Suprapubic skin (tissue), 4 donors: ENCODE measurements around the gene NDUFS2. TPM values are rescaled to one million over a fixed set of nuclear protein-coding genes. Genes with fewer than 3 reads are reported as not detected.
A peak's percentile ranks its signal among the peaks of the same experiment; 100 is the strongest.

Source experiments
- DNase-seq, 2 donors: peaks; one replicate each; pipeline ENCODE4 v3.0.0-alpha.2; 2019; ENCODE audit warnings: low spot score in 2 of 2
- H3K27ac ChIP-seq: fragments of 200-600 bp; sonication (generic); one replicate; pipeline ENCODE4 v1.5.1; 2019
- H3K27me3 ChIP-seq: fragments of 200-600 bp; sonication (generic); one replicate; pipeline ENCODE4 v1.5.1; 2019
- H3K36me3 ChIP-seq: fragments of 200-600 bp; sonication (generic); one replicate; pipeline ENCODE4 v1.5.1; 2019
- H3K4me1 ChIP-seq: fragments of 200-600 bp; sonication (generic); one replicate; pipeline ENCODE4 v1.5.1; 2019
- H3K4me3 ChIP-seq: fragments of 200-600 bp; sonication (generic); one replicate; pipeline ENCODE4 v1.5.1; 2019; ENCODE audit warnings: mild to moderate bottlenecking
- H3K9me3 ChIP-seq: fragments of 200-600 bp; sonication (generic); one replicate; pipeline ENCODE4 v1.5.1; 2019
- EP300 ChIP-seq: sonication (generic); formaldehyde crosslinking; IDR thresholded peaks from one replicate; pipeline ENCODE4 v1.6.1; 2017; ENCODE audit warnings: antibody characterized with exemption
- POLR2A ChIP-seq, 2 donors: fragments of 450-650 bp; IDR thresholded peaks; one replicate each; pipeline ENCODE4 v1.6.1; 2017; ENCODE audit warnings: antibody characterized with exemption in 2 of 2, mild to moderate bottlenecking in 2 of 2, moderate library complexity in 2 of 2
- POLR2AphosphoS5 ChIP-seq, 3 donors: sonication (generic); formaldehyde crosslinking; IDR thresholded peaks; one replicate each; pipeline ENCODE4 v1.6.1; 2017; ENCODE audit warnings: antibody characterized with exemption in 3 of 3
- WGBS: methylation state at CpG from one replicate; pipeline ENCODE4 v1.1.5; 2018; 5-methylcytosine and 5-hydroxymethylcytosine counted together
- total RNA-seq, 4 donors: library from RNA; depleted of rRNA; stranded (reverse); fragments of >200 nt; gene quantifications; one replicate each; pipeline ENCODE4 v1.1.0, GENCODE V29; 2016
- TF ChIP-seq, protein P1 (sequence below), 2 donors: fragments of 200-600 bp in 1 of 2; fragments of 450-650 bp in 1 of 2; sonication (generic) in 1 of 2; IDR thresholded peaks; one replicate each; pipeline ENCODE4 v1.5.1; 2016 to 2019; ENCODE audit warnings: antibody characterized with exemption in 2 of 2, mild to moderate bottlenecking in 1 of 2, moderate library complexity in 1 of 2

Gene NDUFS2
- 100 to 1,000 TPM in 3 of 4 donors, 10 to 100 TPM in 1; 99.1 to 132 (median 112) TPM for total RNA-seq

DNA sequence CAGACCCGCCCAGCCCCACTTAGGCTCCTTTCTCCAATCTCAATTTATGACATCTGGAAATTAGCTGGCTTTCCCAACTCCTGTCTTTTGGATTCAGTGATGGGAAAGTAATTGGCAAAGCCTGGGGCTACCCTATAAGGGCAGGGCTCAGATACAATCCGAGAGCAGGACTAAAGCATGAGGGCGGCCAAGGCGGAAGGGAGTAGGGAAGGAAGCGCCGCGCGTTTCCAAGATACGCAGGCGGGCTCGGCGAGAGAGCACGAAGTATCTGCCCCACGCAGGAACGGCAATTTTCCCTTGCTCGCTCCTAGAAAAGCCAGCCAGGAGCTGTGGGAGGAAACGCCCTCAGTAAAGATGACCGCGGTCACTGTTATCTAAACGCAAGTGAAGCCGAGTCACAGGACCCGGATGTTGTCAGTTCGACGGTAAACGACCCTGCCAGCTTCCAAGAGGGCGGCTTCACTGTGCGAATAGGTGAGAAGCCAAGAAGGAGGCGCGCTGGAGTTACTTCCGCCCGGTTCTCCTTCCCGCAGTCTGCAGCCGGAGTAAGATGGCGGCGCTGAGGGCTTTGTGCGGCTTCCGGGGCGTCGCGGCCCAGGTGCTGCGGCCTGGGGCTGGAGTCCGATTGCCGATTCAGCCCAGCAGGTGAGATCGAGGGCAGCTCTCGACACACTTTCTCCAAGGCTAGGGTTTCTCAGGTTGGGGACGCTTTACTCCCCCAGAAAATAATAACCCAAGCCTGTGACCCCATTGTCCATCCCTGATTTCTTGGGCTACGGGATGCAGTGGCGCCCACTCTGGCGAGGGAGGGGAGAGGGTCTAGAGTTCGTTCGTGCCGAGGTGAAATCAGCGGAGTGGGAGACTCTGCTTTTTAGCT lies at the start of gene NDUFS2:
NDUFS2 (plus strand) TSS at position 532 of the 877 bp plus-strand sequence; CDS start at position 551, 19 bp downstream.
- H3K9me3 ChIP-seq, result no peaks in the 10 kb centered on the region
- H3K27me3 ChIP-seq, result no peaks in the 10 kb centered on the region
- TF ChIP-seq POLR2AphosphoS5 (IDR thresholded peaks at IDR 0.05) (peak in 2 of 3 donors; percentile 88 to 89), EP300 (no peak), POLR2A (IDR thresholded peaks at IDR 0.05) (peak; percentile 61 to 71)
- TF ChIP-seq, protein P1, sequence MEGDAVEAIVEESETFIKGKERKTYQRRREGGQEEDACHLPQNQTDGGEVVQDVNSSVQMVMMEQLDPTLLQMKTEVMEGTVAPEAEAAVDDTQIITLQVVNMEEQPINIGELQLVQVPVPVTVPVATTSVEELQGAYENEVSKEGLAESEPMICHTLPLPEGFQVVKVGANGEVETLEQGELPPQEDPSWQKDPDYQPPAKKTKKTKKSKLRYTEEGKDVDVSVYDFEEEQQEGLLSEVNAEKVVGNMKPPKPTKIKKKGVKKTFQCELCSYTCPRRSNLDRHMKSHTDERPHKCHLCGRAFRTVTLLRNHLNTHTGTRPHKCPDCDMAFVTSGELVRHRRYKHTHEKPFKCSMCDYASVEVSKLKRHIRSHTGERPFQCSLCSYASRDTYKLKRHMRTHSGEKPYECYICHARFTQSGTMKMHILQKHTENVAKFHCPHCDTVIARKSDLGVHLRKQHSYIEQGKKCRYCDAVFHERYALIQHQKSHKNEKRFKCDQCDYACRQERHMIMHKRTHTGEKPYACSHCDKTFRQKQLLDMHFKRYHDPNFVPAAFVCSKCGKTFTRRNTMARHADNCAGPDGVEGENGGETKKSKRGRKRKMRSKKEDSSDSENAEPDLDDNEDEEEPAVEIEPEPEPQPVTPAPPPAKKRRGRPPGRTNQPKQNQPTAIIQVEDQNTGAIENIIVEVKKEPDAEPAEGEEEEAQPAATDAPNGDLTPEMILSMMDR (IDR thresholded peaks at IDR 0.05), result no peak
- WGBS, result 1% methylated on average over 42 of the region's 53 CpGs
- peaks cover 36% of the 10 kb centered on the region for H3K36me3 ChIP-seq
- H3K27ac ChIP-seq, result peak within 1 kb of the TSS; percentile 98
- DNase-seq, result peak; percentile 99 to 100
- H3K4me3 ChIP-seq, result peak within 1 kb of the TSS; percentile 64
- H3K4me1 ChIP-seq, result peaks cover 76% of the 10 kb centered on the region

DNA sequence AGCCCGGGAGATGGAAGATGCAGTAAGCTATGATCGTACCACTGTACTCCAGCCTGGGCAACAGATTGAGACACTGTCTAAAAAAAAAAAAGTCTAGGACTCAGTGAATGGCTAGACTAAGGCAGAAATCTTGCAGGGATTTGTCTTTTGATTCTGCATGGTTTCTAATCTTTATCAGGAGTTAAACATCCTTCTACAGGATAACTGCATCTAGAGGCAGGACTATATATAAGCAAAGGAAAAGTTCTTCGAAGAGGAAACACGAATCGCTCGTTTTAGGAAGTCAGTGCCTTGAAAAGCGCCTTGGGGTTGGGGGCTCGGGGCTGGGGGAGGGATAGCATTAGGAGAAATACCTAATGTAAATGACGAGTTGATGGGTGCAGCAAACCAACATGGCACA lies 49.0 kb upstream of the NDUFS2 start:
- DNase-seq, result peak; percentile 10 to 24
- H3K9me3 ChIP-seq, result no peaks in the 10 kb centered on the region
- 19% methylated on average over 9 of the region's 9 CpGs for whole genome bisulfite sequencing
- peaks cover 18% of the 10 kb centered on the region for H3K4me1 ChIP-seq
- no peak for TF ChIP-seq EP300
- TF ChIP-seq POLR2AphosphoS5 (IDR thresholded peaks at IDR 0.05), result no peak
- TF ChIP-seq, protein P1 (IDR thresholded peaks at IDR 0.05), result no peak
- no peak for TF ChIP-seq POLR2A (IDR thresholded peaks at IDR 0.05)
- H3K4me3 ChIP-seq, result peak overlapping the region; percentile 67
- no peaks in the 10 kb centered on the region for H3K27me3 ChIP-seq
- H3K27ac ChIP-seq, result peak overlapping the region; percentile 97
- H3K36me3 ChIP-seq, result no peaks in the 10 kb centered on the region

DNA sequence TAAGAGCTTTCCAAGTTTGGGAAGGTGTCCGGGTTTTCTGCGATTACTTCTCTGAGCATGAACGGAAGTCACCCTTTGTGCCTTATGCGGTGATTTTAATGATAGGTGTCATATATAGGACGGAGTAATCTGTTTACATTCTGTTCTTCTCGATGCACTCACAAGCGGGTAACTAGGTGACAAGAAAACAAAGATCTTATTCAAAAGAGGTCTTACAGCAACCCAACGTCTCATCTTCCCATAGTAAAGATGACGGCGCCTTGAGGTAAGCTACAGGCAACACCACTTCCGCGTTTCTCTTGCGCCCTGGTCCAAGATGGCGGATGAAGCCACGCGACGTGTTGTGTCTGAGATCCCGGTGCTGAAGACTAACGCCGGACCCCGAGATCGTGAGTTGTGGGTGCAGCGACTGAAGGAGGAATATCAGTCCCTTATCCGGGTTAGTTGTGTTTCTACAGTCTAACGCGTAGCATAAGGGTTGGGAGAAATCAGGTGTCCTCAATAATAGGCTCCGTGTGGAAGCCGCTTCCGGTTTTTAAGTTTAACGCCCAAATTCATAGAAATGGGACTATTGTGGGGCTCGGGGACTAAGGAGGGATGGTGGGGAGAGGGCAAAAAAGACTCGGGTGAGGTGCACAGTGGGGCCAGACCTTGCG lies 48.4 kb upstream of the NDUFS2 start, which contains the start of gene UFC1:
UFC1 (plus strand) TSS at position 297 of the 656 bp plus-strand sequence; CDS start at position 317, 20 bp downstream.
- peak; percentile 88 to 93 for DNase-seq
- WGBS, result under 1% methylated on average over 33 of the region's 33 CpGs

DNA sequence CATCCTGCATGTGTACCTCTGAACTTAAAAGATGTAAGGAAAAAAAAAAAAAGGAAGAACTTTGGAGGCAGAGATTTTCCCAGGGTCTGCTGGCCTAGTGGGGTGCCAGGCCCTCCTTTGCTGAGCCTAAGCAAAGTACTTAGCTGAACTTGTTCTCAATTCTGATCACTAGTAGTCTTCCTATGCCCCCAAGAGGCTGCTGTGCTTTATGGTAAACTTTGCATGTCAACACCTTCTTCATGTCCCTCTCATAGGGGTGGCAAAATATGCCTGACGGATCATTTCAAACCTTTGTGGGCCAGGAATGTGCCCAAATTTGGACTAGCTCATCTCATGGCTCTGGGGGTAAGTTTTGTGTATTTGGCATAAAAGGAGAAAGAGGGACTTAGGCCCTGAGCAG lies 44.3 kb upstream of the NDUFS2 start:
- H3K27ac ChIP-seq, result no peak overlapping the region
- H3K4me3 ChIP-seq, result no peak overlapping the region
- TF ChIP-seq POLR2A (IDR thresholded peaks at IDR 0.05) (no peak), POLR2AphosphoS5 (IDR thresholded peaks at IDR 0.05) (no peak), EP300 (no peak)
- TF ChIP-seq, protein P1 (IDR thresholded peaks at IDR 0.05), result no peak
- H3K9me3 ChIP-seq, result no peaks in the 10 kb centered on the region
- peaks cover 43% of the 10 kb centered on the region for H3K4me1 ChIP-seq
- peaks cover 22% of the 10 kb centered on the region for H3K36me3 ChIP-seq
- WGBS, result 94% methylated on average over 1 of the region's 1 CpG
- peak in 1 of 2 donors; percentile 2 for DNase-seq
- H3K27me3 ChIP-seq, result no peaks in the 10 kb centered on the region

More for the DNA sequence above, 48.4 kb upstream of the NDUFS2 start, which contains the start of gene UFC1:
- Histone ChIP-seq H3K9me3 (no peaks in the 10 kb centered on the region), H3K27ac (peak within 1 kb of the TSS; percentile 97), H3K27me3 (no peaks in the 10 kb centered on the region), H3K36me3 (no peaks in the 10 kb centered on the region), H3K4me3 (peak within 1 kb of the TSS; percentile 67), H3K4me1 (peaks cover 22% of the 10 kb centered on the region)
- TF ChIP-seq POLR2A (IDR thresholded peaks at IDR 0.05) (peak in 1 of 2 donors; percentile 49), POLR2AphosphoS5 (IDR thresholded peaks at IDR 0.05) (peak; percentile 57 to 81 (median 75))
- TF ChIP-seq, protein P1 (IDR thresholded peaks at IDR 0.05), result no peak
